SJCRH30 (cell line): ENCODE data around the gene ADA. TPM values are rescaled to one million over a fixed set of nuclear protein-coding genes. Genes with fewer than 3 reads are reported as not detected.

Experiments used
- DNase-seq, 2 experiments: peaks; one replicate each; pipeline ENCODE4 v3.0.0-alpha.2; 2015 to 2020
- H3K27ac ChIP-seq: fragments of 250-450 bp; sonication (Bioruptor Pico); 2 replicates; pipeline ENCODE4 v1.5.1; 2020; ENCODE audit warnings: mild to moderate bottlenecking, moderate library complexity
- H3K27me3 ChIP-seq: fragments of 250-450 bp; sonication (Bioruptor Pico); 2 replicates; pipeline ENCODE4 v1.5.1; 2020; ENCODE audit warnings: mild to moderate bottlenecking, moderate library complexity
- H3K36me3 ChIP-seq: fragments of 250-450 bp; sonication (Bioruptor Pico); 2 replicates; pipeline ENCODE4 v1.5.1; 2020; ENCODE audit warnings: mild to moderate bottlenecking, moderate library complexity
- H3K4me1 ChIP-seq: fragments of 250-450 bp; sonication (Bioruptor Pico); 2 replicates; pipeline ENCODE4 v1.5.1; 2020; ENCODE audit warnings: mild to moderate bottlenecking, moderate library complexity
- H3K4me3 ChIP-seq: fragments of 250-450 bp; sonication (Bioruptor Pico); 2 replicates; pipeline ENCODE4 v1.5.1; 2020; ENCODE audit warnings: mild to moderate bottlenecking, moderate library complexity
- H3K9me3 ChIP-seq: fragments of 250-450 bp; sonication (Bioruptor Pico); replicated peaks from 2 replicates; pipeline ENCODE4 v1.5.1; 2020; ENCODE audit warnings: mild to moderate bottlenecking, moderate library complexity
- total RNA-seq: library from RNA; depleted of rRNA; stranded (reverse); fragments of >200 nt; shearing (Covaris generic); gene quantifications from 2 replicates; pipeline ENCODE4 v1.2.3, GENCODE V29; 2014

Gene ADA
- total RNA-seq, 1 experiment from 2014 or later = 19.0 TPM

- Histone ChIP-seq H3K4me1 (no peaks in the 10 kb centered on the region), H3K4me3 (no peak overlapping the region), H3K27me3 (no peaks in the 10 kb centered on the region), H3K36me3 (no peaks in the 10 kb centered on the region), H3K9me3 (no peaks in the 10 kb centered on the region), H3K27ac (no peak overlapping the region)
- DNase-seq = no peak
These were observed 21.2 kb downstream of the ADA start for GRCh38 chr20:44630297-44630696.

DNA sequence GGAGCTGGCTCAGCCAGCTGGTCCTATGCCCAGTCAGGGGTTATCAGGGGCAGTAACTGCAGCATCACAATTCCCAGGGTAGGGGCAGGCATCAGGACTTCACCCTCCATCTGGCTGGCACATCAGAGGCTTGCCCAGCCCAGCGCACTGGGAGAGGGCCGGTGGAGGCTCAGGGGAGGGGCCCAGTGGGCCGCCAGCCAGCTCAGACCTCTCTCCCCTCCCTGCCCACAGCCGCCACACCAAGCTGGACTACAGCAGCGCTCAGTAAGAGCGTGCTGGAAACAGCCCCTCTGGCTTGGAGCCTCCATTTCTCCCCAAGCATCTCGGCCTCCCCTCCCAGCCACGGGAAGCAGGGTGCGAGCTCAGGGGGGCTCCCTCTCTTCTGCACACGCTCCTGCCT, 22.0 kb downstream of the ADA start:
- no peaks in the 10 kb centered on the region for H3K4me1 ChIP-seq
- peaks cover 2% of the 10 kb centered on the region; the same call in 1 of the 2 replicates for H3K36me3 ChIP-seq
- H3K9me3 ChIP-seq = no peaks in the 10 kb centered on the region
- H3K27ac ChIP-seq = no peak overlapping the region
- no peaks in the 10 kb centered on the region for H3K27me3 ChIP-seq
- DNase-seq = no peak
- no peak overlapping the region for H3K4me3 ChIP-seq

DNA sequence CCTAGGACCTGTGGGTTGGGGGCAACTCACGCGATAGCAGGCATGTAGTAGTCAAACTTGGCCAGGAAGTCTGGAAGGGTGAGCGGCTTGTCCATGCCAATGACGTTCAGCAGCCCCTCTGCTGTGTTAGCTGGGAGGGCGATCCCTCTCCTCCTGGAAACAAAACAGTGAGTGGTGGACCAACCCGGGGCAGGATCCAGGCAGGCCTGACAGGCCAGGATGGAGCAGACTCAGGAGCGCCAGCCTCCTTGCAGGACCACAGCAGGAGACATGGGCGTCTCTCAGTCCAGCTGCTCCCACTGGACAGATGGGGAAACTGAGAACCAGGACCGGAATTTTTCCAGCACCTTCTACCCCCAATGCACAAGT, 22.5 kb downstream of the ADA start:
- no peak overlapping the region for H3K4me3 ChIP-seq
- no peaks in the 10 kb centered on the region for H3K27me3 ChIP-seq
- no peaks in the 10 kb centered on the region for H3K4me1 ChIP-seq
- no peak overlapping the region for H3K27ac ChIP-seq
- H3K36me3 ChIP-seq = peaks cover 6% of the 10 kb centered on the region; the same call in 1 of the 2 replicates
- no peak for DNase-seq
- H3K9me3 ChIP-seq = no peaks in the 10 kb centered on the region

DNA sequence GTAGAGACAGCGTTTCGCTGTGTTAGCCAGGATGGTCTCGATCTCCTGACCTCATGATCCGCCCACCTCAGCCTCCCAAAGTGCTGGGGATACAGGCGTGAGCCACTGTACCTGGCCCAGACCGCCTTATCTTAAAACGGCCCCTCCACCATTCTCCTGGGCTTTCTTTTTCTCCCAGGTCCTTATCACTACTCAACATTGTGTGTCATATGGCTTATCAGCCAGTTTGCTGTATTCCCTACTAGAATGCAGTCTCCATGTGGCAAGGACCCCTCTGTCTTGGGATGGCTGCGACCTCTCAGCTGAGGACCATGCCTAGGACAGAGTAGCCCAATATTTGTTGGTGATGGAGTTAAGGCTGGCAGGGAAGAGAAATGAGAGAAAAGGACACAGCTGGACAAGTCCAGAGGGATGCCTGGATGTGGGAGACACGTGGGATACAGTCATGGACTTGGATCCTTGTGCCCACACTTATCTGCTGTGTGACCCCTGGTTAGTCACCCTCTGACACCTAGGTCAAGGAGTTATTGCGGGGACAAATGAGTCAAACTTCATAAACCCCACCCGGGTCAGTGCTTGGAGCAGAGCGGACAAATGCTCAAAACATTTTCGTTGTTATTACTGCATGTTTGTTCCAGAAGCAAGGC, 24.0 kb downstream of the ADA start:
- H3K27ac ChIP-seq = no peak overlapping the region
- no peaks in the 10 kb centered on the region for H3K4me1 ChIP-seq
- no peaks in the 10 kb centered on the region for H3K9me3 ChIP-seq
- no peaks in the 10 kb centered on the region for H3K27me3 ChIP-seq
- peaks cover 6% of the 10 kb centered on the region; the same call in 1 of the 2 replicates for H3K36me3 ChIP-seq
- no peak for DNase-seq
- no peak overlapping the region for H3K4me3 ChIP-seq

GRCh38 chr20:44626278-44626677, 25.2 kb downstream of the ADA start:
- H3K27ac ChIP-seq = no peak overlapping the region
- DNase-seq = no peak
- no peaks in the 10 kb centered on the region for H3K27me3 ChIP-seq
- H3K36me3 ChIP-seq = peaks cover 11% of the 10 kb centered on the region; the same call in 1 of the 2 replicates
- H3K9me3 ChIP-seq = no peaks in the 10 kb centered on the region
- no peak overlapping the region for H3K4me3 ChIP-seq
- no peaks in the 10 kb centered on the region for H3K4me1 ChIP-seq

GRCh38 chr20:44625361-44625760, 26.1 kb downstream of the ADA start:
- Histone ChIP-seq H3K27me3 (no peaks in the 10 kb centered on the region), H3K36me3 (peaks cover 14% of the 10 kb centered on the region; the same call in 1 of the 2 replicates), H3K27ac (no peak overlapping the region)

GRCh38 chr20:44624743-44625271, 26.7 kb downstream of the ADA start:
- peaks cover 14% of the 10 kb centered on the region; the same call in 1 of the 2 replicates for H3K36me3 ChIP-seq
- H3K4me3 ChIP-seq = no peak overlapping the region
- H3K27me3 ChIP-seq = no peaks in the 10 kb centered on the region
- DNase-seq = no peak
- H3K4me1 ChIP-seq = no peaks in the 10 kb centered on the region
- no peak overlapping the region for H3K27ac ChIP-seq
- no peaks in the 10 kb centered on the region for H3K9me3 ChIP-seq

More at GRCh38 chr20:44625361-44625760, 26.1 kb downstream of the ADA start:
- no peaks in the 10 kb centered on the region for H3K9me3 ChIP-seq
- no peak overlapping the region for H3K4me3 ChIP-seq
- no peak for DNase-seq
- no peaks in the 10 kb centered on the region for H3K4me1 ChIP-seq

GRCh38 chr20:44624152-44624551, 27.3 kb downstream of the ADA start:
- no peak overlapping the region for H3K27ac ChIP-seq
- no peaks in the 10 kb centered on the region for H3K27me3 ChIP-seq
- no peaks in the 10 kb centered on the region for H3K4me1 ChIP-seq
- DNase-seq = no peak
- H3K36me3 ChIP-seq = peaks cover 14% of the 10 kb centered on the region; the same call in 1 of the 2 replicates
- H3K9me3 ChIP-seq = no peaks in the 10 kb centered on the region
- no peak overlapping the region for H3K4me3 ChIP-seq

GRCh38 chr20:44622501-44623270, 28.8 kb downstream of the ADA start:
- Histone ChIP-seq H3K27ac (no peak overlapping the region), H3K4me3 (no peak overlapping the region), H3K36me3 (peaks cover 16% of the 10 kb centered on the region; the same call in 1 of the 2 replicates), H3K27me3 (no peaks in the 10 kb centered on the region), H3K4me1 (no peaks in the 10 kb centered on the region), H3K9me3 (no peaks in the 10 kb centered on the region)
- DNase-seq = no peak

GRCh38 chr20:44621939-44622338, 29.6 kb downstream of the ADA start:
- DNase-seq = no peak
- no peak overlapping the region for H3K4me3 ChIP-seq
- no peaks in the 10 kb centered on the region for H3K9me3 ChIP-seq
- no peaks in the 10 kb centered on the region for H3K4me1 ChIP-seq
- peaks cover 16% of the 10 kb centered on the region; the same call in 1 of the 2 replicates for H3K36me3 ChIP-seq
- H3K27ac ChIP-seq = no peak overlapping the region
- H3K27me3 ChIP-seq = no peaks in the 10 kb centered on the region

DNA sequence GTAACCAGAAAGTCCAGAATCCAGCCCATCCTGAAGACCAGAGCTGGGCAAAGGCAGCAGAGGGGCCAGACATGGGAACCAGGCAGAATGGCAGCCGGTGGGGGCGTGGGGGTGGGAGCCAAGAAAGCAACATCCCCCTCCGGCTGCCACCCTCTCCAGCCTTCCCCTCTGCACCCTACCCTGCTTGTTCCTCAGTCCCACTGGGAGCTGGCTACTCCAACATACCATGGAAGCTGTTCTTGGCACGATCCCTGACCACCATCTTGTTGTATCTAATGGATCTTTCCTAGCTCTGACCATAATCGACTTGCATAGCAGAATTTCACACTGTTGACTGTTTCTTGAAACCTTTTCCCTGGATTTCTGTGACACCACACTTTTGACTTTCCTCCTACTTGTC, 30.2 kb downstream of the ADA start:
- no peaks in the 10 kb centered on the region for H3K9me3 ChIP-seq
- DNase-seq = no peak
- H3K27me3 ChIP-seq = no peaks in the 10 kb centered on the region
- no peak overlapping the region for H3K4me3 ChIP-seq
- peaks cover 16% of the 10 kb centered on the region; the same call in 1 of the 2 replicates for H3K36me3 ChIP-seq
- no peak overlapping the region for H3K27ac ChIP-seq
- H3K4me1 ChIP-seq = no peaks in the 10 kb centered on the region

DNA sequence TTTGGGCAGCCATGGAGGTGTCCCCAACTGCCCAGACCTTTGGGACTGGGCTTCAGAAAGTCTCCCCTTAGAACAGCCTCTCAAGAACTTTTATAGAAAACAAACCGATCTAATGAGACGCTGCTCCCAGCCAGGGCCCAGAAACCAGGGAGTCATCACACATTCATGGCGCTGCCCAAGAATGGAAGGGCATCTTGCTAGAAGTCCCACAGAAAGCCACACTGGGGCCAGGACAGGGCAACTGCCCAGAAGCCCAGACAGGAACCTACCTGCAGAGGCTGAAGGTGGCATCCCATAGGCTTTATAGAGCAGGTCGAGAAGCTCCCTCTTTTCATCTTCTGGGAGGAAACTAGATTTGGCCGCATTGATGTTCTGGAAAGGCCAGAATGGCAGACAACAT, 31.5 kb downstream of the ADA start:
- H3K27ac ChIP-seq = no peak overlapping the region
- peaks cover 16% of the 10 kb centered on the region; the same call in 1 of the 2 replicates for H3K36me3 ChIP-seq
- no peaks in the 10 kb centered on the region for H3K9me3 ChIP-seq
- DNase-seq = no peak
- H3K27me3 ChIP-seq = no peaks in the 10 kb centered on the region
- peaks cover 6% of the 10 kb centered on the region; the same call in 1 of the 2 replicates for H3K4me1 ChIP-seq
- H3K4me3 ChIP-seq = no peak overlapping the region

- Histone ChIP-seq H3K4me1 (peaks cover 6% of the 10 kb centered on the region; the same call in 1 of the 2 replicates), H3K4me3 (no peak overlapping the region), H3K27ac (no peak overlapping the region), H3K27me3 (no peaks in the 10 kb centered on the region), H3K9me3 (no peaks in the 10 kb centered on the region), H3K36me3 (peaks cover 12% of the 10 kb centered on the region; the same call in 1 of the 2 replicates)
- DNase-seq = no peak
These were observed 32.2 kb downstream of the ADA start for GRCh38 chr20:44619294-44619693.

DNA sequence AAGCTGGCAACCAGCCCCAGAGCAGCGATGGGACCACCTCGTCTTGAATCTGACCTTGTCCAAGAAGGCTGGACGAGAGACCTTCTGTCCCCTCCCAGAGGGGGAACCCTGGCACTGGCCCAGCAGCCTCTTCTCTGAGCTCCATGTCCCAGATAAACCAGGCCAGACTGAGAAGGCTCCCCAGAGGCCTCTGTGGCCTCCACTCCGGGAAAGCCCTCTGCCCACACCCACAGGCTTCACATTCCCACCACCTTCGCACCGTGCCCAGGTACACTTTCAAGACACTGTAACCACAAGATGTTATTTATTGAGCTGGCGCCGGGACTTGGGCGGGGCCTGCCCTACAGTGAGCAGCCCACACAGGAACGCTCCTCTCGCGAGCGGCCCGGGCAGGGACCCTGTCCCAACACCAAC, 33.2 kb downstream of the ADA start:
- Histone ChIP-seq H3K27ac (no peak overlapping the region), H3K9me3 (no peaks in the 10 kb centered on the region), H3K4me1 (peaks cover 6% of the 10 kb centered on the region; the same call in 1 of the 2 replicates), H3K4me3 (no peak overlapping the region), H3K27me3 (no peaks in the 10 kb centered on the region), H3K36me3 (peaks cover 10% of the 10 kb centered on the region; the same call in 1 of the 2 replicates)
- DNase-seq = no peak

- H3K27ac ChIP-seq = no peak overlapping the region
These were observed 34.9 kb downstream of the ADA start for GRCh38 chr20:44616604-44616964.

More at GRCh38 chr20:44616604-44616964, 34.9 kb downstream of the ADA start:
- peaks cover 6% of the 10 kb centered on the region; the same call in 1 of the 2 replicates for H3K4me1 ChIP-seq
- H3K9me3 ChIP-seq = no peaks in the 10 kb centered on the region
- H3K4me3 ChIP-seq = no peak overlapping the region
- no peaks in the 10 kb centered on the region for H3K27me3 ChIP-seq
- no peak for DNase-seq
- H3K36me3 ChIP-seq = peaks cover 6% of the 10 kb centered on the region; the same call in 1 of the 2 replicates
